ENCODE data around the gene SFRP2. TPM values are rescaled to one million over a fixed set of nuclear protein-coding genes. Genes with fewer than 3 reads are reported as not detected.

Gene SFRP2
- total RNA-seq, 1 experiment from 2014 or later: not detected

GRCh38 chr4:153798420-153798819, 9.5 kb upstream of the SFRP2 start:
- H3K4me3 ChIP-seq (ENCODE audit: low read depth, low read length): no peak overlapping the region
- H3K4me3 Mint-ChIP-seq (ENCODE audit: unreplicated experiment): no peak overlapping the region
- H3K9me3 Mint-ChIP-seq (ENCODE audit: unreplicated experiment): no peaks in the 10 kb centered on the region
- H3K9me3 ChIP-seq: no peaks in the 10 kb centered on the region
- TF ChIP-seq, protein P1, sequence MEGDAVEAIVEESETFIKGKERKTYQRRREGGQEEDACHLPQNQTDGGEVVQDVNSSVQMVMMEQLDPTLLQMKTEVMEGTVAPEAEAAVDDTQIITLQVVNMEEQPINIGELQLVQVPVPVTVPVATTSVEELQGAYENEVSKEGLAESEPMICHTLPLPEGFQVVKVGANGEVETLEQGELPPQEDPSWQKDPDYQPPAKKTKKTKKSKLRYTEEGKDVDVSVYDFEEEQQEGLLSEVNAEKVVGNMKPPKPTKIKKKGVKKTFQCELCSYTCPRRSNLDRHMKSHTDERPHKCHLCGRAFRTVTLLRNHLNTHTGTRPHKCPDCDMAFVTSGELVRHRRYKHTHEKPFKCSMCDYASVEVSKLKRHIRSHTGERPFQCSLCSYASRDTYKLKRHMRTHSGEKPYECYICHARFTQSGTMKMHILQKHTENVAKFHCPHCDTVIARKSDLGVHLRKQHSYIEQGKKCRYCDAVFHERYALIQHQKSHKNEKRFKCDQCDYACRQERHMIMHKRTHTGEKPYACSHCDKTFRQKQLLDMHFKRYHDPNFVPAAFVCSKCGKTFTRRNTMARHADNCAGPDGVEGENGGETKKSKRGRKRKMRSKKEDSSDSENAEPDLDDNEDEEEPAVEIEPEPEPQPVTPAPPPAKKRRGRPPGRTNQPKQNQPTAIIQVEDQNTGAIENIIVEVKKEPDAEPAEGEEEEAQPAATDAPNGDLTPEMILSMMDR (IDR thresholded peaks at IDR 0.05; ENCODE audit: insufficient read depth in 1 of 2, low read depth in 1 of 2, low read length in 1 of 2, severe bottlenecking in 1 of 2, unreplicated experiment in 1 of 2): no peak
- no peaks in the 10 kb centered on the region for H3K36me3 ChIP-seq (ENCODE audit: control insufficient read depth, insufficient read depth, low read length)
- no peak for DNase-seq
- H3K4me1 Mint-ChIP-seq (ENCODE audit: low read depth, unreplicated experiment): peaks cover 7% of the 10 kb centered on the region
- BruUV-seq (replicated peaks): no TSS peak
- ChIA-PET POLR2A (no interaction called here), CTCF (no interaction called here)
- no peaks in the 10 kb centered on the region for H3K27me3 Mint-ChIP-seq (ENCODE audit: insufficient read depth, unreplicated experiment)
- H3K27ac Mint-ChIP-seq (ENCODE audit: unreplicated experiment): no peak overlapping the region
- H3K27me3 ChIP-seq (replicated peaks; ENCODE audit: control insufficient read depth, insufficient read depth, low read length): no peaks in the 10 kb centered on the region
- H3K4me1 ChIP-seq: peaks cover 17% of the 10 kb centered on the region
- intact Hi-C loops (cut with micrococcal nuclease; ENCODE audit: unreplicated experiment): no loop called here
- H3K36me3 Mint-ChIP-seq (ENCODE audit: insufficient read depth, unreplicated experiment): no peaks in the 10 kb centered on the region

DNA sequence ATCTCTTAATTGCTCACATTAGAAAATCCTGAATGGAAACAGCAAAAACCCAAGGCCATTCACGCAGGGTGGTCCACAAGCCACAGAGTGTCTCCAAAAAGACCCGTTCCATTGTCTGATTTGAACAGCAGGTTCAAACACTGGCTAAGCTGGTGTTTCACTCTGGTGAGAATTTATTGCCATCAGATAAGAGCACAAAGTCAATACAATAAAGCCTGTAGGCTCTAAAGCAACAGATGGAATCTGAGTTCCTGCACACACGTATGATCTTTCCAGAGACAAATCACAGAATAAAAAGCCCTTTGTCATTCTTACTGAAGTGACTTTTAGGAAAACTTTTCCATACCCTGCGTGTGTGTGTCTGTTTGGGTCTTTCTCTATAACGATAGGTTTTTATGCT, 5.1 kb upstream of the SFRP2 start:
- Histone ChIP-seq H3K9me3 (no peaks in the 10 kb centered on the region), H3K27me3 (replicated peaks; ENCODE audit: control insufficient read depth, insufficient read depth, low read length) (no peaks in the 10 kb centered on the region), H3K4me3 (ENCODE audit: low read depth, low read length) (no peak overlapping the region), H3K36me3 (ENCODE audit: control insufficient read depth, insufficient read depth, low read length) (no peaks in the 10 kb centered on the region), H3K4me1 (peaks cover 19% of the 10 kb centered on the region)
- ChIA-PET POLR2A (no interaction called here), CTCF (interaction anchor here (1.2 kb wide), 1 partner anchor 8 kb away, joined by 3 read pairs; no protein-coding TSS in a partner anchor)
- no TSS peak for BruUV-seq (replicated peaks)
- Mint-ChIP-seq H3K27ac (ENCODE audit: unreplicated experiment) (peak overlapping the region; percentile 46), H3K36me3 (ENCODE audit: insufficient read depth, unreplicated experiment) (no peaks in the 10 kb centered on the region), H3K4me3 (ENCODE audit: unreplicated experiment) (no peak overlapping the region), H3K9me3 (ENCODE audit: unreplicated experiment) (no peaks in the 10 kb centered on the region), H3K4me1 (ENCODE audit: low read depth, unreplicated experiment) (peaks cover 11% of the 10 kb centered on the region), H3K27me3 (ENCODE audit: insufficient read depth, unreplicated experiment) (no peaks in the 10 kb centered on the region)
- intact Hi-C loops (cut with micrococcal nuclease; ENCODE audit: unreplicated experiment): no loop called here
- TF ChIP-seq, protein P1 (IDR thresholded peaks at IDR 0.05; ENCODE audit: insufficient read depth in 1 of 2, low read depth in 1 of 2, low read length in 1 of 2, severe bottlenecking in 1 of 2, unreplicated experiment in 1 of 2): no peak
- peak in 1 of 2 experiments; percentile 54 for DNase-seq

- BruUV-seq (replicated peaks): no TSS peak
- Mint-ChIP-seq H3K36me3 (ENCODE audit: insufficient read depth, unreplicated experiment) (no peaks in the 10 kb centered on the region), H3K27ac (ENCODE audit: unreplicated experiment) (peak overlapping the region; percentile 46), H3K4me3 (ENCODE audit: unreplicated experiment) (no peak overlapping the region), H3K4me1 (ENCODE audit: low read depth, unreplicated experiment) (peaks cover 11% of the 10 kb centered on the region), H3K9me3 (ENCODE audit: unreplicated experiment) (no peaks in the 10 kb centered on the region), H3K27me3 (ENCODE audit: insufficient read depth, unreplicated experiment) (peaks cover 3% of the 10 kb centered on the region)
- Histone ChIP-seq H3K27me3 (replicated peaks; ENCODE audit: control insufficient read depth, insufficient read depth, low read length) (no peaks in the 10 kb centered on the region), H3K36me3 (ENCODE audit: control insufficient read depth, insufficient read depth, low read length) (no peaks in the 10 kb centered on the region), H3K9me3 (no peaks in the 10 kb centered on the region), H3K4me3 (ENCODE audit: low read depth, low read length) (no peak overlapping the region), H3K4me1 (peaks cover 17% of the 10 kb centered on the region)
- ChIA-PET CTCF (no interaction called here), POLR2A (no interaction called here)
- no peak for DNase-seq
- TF ChIP-seq, protein P1 (IDR thresholded peaks at IDR 0.05; ENCODE audit: insufficient read depth in 1 of 2, low read depth in 1 of 2, low read length in 1 of 2, severe bottlenecking in 1 of 2, unreplicated experiment in 1 of 2): no peak
- intact Hi-C loops (cut with micrococcal nuclease; ENCODE audit: unreplicated experiment): no loop called here
Observed at GRCh38 chr4:153792618-153793247, 3.9 kb upstream of the SFRP2 start.

Data from Caco-2 (cell line).